HG03439 (cell line): ENCODE data around the gene CCM2L.

Experiments
- ATAC-seq: cut with Tn5 transposase; IDR thresholded peaks from one replicate; pipeline ENCODE4 v1.9.1; 2021; ENCODE audit warnings: mild to moderate bottlenecking, moderate library complexity; ENCODE audit not compliant: unreplicated experiment

Gene CCM2L

DNA sequence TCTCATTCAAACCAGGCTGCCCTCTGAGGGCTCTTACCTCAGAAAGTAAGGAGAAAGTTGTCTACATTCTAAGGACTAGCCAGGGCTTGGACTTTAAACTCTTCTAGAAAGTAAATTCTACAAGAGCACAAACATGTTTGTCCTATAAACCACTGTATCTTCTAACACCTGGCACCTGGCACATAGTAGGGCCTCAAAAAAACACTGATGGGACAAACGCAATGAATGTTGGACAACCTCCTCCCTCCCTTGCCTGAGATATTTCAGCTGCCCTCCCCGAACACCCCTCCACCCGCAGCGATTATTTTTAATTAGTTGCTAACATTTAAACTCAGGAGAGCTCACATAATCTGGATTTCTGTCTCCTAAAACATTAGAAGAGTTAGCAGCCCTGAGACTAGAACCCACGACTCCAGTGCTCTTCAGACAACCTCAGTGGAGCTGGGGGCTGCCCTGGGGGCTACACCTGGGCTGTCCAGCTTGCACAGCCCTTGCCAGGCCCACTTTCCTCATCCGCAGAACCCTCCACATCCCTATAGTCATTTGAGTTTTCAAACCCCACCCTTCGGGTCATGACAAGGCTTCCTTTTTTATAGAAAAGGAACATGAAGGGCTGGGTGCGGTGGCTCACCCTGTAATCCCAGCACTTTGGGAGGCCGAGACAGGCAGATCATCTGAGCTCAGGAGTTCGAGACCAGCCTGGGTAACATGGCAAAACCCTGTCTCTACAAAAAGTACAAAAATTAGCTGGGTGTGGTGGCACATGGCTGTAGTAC, 46.7 kb downstream of the CCM2L start:
- no peak for ATAC-seq

DNA sequence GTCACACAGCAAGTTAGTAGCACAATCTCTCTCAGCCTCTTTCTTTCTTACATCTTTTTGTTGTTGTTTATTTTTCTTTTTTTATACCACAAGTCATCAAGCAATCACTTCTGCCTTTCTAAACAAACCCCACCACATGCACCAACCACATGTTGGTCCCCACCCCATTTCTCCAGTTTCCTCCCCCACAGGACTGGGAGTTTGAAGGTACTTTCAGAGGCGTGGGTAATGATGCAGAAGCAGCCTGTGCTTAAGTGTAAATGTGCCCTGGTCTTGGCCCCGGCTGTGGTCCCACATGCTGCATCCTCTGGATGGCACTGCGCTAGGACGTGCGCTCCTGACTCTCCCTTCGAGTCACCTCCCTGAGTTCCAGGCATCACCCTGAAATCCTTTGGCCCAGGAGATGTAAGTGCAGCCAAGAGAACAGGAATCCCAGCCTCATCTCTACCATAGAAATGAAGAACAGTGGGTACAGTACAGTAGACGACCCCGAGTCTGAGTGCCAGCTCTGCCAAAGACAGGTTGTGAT, 47.5 kb downstream of the CCM2L start:
- ATAC-seq, result no peak

DNA sequence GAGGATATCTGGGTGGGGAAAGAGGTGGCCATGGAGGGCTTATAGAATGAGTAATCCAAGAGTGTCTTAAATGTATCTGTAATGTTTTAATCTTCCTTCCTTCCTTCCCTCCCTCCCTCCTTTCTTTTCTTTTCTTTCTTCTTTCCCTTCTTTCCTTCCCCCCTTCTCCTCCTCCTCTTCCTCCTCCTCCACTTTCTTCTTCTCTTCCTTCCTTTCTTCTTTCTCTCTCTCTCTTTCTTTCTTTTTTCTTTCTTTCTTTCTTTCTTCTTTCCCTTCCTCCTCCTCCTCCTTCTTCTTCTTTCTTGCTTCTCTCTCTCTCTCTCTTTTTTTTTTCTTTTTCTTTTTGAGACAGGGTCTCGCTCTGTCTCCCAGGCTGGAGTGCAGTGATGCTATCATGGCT, 49.0 kb downstream of the CCM2L start:
- no peak for ATAC-seq

DNA sequence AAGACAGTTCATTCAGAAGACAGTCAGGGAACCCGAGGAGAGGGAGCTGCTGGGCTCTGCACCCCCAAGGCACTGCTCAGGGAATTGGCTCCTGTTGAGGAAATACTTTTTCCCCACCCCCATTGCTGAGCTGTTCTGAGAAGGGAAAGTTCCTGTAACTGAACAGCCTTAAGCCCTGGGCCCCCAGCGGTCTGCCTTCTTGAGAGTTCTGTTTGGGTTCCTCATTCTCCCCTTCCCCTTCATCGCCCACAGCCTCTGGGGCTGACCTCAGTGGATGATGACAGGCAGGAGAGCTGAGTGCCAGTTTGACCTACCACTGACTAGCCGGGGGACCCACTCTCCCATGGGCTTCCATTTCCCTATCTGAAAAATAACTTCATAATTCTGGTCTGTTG, 52.5 kb downstream of the CCM2L start:
- no peak for ATAC-seq

DNA sequence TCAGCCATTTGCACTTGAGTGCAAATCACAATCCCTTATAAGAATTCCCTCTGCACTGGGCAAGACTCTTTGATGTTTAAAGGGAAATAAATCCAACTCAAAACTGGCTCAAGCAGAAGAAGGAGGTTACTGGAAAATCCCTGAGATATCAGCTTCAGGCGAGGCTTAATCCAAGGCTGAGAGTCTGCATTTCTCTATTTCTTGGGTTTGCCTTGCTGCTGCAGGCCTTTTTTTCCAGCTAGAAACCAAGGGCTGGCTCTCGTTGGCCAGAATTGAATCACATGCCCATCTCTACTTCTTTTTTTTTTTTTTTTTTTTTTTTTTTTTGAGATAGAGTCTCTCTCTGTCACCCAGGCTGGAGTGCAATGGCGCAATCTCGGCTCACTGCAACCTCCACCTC, 53.5 kb downstream of the CCM2L start:
- ATAC-seq, result no peak

DNA sequence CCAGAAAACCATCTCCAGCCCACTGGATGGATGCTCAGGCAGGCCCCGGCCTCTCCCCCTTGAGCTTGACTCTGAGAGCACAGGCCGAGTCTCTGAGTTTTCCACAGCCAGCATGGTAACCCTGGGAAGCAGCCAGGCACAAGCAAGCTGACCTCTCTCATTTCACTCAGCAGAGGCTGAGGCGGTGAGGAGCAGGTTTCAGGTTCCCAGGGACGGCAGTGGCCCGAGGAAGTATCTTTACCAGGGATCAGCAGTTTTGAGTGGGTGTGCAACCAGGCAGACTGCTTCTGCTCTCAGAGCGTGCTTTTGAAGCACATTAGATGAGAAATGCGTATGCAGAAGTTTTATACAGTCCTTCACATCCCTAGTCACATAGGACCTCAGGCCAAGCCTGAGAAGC, 54.4 kb downstream of the CCM2L start:
- no peak for ATAC-seq

DNA sequence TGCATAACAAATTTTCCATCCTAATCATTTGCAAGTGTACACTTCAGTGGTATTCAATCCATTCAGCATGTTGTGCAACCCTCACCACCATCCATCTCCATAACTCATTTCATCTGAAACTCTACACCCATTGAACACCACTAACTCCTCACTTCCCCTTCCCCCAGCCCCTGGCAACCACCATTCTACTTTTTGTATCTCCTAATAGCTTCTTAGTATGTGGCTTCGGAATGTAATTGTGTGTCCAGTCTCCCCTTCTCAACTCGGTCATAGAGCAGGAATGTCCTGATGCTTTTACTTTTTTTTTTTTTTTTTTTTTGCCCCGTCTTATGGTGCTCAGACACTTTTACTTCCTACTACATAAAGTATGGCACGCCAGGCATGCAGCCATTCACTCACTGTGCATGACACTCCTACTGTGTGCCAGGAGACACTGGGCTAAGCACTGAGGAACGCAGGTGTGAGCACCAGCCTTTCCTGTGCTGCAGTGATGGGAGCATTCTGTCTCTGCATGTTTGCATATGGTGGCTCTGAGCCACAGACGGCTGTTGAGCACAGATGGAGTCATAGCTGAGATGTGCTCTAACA, 57.1 kb downstream of the CCM2L start:
- no peak for ATAC-seq

DNA sequence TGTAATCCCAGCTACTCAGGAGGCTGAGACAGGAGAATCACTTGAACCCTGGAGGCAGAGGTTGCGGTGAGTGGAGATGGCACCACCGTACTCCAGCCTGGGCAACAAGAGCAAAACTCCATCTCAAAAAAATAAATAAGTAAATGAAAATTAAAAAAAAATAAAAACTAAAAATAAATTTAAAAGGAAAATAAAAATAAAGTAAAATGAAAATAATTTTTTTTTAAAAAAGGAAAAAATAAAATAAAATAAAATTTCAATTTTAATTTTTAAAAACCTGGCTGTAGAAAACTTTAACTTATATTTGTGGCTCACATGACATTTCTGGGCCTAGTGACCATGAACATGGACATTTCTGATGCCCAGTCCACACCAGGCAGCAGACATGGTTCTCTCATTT, 57.9 kb downstream of the CCM2L start:
- no peak for ATAC-seq

DNA sequence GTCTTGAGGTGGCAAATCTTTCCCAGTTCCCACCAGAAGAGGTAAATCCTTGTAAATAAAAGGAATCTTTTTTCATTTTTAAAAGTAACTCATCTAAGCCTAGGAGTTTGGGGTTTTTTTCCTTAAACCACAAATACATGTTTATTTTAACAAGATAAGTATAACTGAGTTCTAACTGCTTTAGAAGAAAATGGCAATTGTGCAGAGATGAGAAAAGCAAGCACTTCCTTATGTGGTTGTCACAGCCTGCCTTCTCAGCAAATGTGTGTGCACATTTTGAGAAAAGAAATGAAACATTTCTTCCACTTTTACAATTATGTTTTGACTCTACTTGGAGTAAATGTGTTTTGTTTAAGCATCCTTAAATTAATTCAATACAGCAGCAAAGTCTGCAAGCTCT, 59.5 kb downstream of the CCM2L start:
- ATAC-seq, result no peak

DNA sequence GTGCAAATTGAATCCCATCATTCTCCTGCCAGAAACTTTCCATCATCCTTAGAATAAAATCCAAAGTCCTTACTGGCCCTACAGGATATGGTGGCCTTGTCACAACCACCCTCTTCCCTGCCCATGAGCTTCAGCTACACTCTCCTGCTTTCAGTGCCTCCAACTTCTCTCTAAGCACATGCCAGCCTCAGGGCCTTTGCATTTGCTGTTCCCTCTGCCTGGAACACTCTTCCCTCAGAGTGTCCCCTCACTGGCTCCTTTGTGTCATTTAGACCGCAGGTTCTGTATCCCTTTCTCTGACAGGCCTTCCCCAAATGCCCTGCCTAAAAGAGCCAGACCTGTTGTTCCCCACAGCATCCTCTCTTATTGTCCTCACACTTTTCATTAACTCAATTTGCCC, 60.0 kb downstream of the CCM2L start:
- ATAC-seq, result no peak

DNA sequence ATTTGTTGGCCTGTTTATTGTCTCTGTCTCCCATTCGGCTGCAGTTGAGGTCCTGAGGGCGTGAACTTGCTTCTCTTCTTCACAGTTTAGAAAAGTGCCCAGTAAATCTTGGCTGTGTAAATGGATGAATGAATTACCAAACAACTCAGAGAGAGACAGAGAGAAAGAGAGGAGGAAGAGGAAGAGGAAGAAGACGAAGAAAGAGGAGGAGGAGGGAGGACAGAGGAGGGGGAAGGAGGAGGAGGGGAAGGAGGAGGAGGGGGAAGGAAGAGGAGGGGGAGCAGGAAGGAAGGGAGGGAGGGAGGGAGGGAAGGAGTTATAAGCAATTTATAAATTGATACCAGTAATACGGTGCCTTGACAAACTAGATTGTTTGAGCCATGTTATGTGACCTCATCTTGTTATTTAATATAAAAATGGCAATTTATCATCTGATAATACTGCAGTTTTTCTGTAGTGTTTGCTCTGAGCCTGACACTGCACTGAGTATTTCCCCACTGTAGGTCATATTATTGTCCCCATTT, 60.5 kb downstream of the CCM2L start:
- no peak for ATAC-seq

DNA sequence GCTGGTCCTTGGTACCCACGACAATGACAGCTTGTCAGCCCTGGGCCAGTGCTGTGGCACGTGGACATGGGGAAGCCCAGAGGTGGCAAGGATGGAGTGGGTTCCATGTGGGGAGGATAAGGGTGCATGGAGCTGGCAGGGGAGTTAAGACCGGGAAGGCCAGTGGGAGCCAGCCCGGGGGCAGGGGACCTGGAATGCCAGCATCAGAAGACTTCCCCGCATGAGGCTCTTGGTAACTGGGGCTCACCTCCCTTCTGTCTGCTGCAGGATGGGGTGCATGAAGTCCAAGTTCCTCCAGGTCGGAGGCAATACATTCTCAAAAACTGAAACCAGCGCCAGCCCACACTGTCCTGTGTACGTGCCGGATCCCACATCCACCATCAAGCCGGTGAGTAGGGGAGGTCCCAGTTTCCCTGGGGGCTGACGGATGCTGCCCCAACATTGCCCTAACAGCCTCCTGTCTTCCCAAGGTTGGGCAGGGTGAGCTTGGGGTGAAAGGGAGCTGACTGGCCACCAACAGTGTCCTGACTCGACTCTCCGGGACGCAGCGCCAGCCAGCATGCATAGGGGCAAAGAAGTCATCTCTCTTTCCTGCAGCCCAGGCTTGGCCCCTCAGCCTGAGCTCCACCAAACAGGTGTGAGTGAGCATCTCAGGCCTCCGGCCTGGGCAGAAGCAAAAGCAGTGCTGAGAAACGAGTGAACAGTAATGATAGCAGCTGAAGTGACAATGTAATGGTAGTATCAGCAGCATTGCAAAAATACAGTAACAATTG, 61.3 kb downstream of the CCM2L start:
- no peak for ATAC-seq

DNA sequence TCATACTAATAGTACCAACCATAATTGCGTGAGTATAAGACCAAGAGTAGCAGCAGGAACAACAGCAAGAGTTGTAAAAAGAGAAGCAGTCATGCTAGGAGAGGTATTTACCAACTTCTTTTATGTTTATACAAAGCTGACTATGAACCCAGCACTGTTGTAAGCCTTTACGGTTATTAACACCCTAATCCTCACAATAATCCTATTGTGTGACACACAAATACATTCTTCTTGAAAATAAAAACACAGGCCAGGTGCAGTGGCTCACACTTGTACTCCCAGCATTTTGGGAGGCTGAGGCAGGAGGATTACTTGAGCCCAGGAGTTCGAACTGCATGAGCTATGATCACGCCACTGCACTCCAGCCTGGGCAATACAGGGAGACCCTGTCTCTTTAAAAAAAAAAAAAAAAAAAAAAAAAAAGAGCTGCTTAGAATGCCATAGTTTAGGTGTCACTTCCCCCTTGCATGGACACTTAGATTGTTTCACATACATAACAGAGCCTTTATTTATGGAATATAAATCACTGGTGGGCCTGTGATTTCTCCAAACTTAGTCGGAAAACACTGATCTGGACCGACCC, 62.0 kb downstream of the CCM2L start:
- no peak for ATAC-seq

DNA sequence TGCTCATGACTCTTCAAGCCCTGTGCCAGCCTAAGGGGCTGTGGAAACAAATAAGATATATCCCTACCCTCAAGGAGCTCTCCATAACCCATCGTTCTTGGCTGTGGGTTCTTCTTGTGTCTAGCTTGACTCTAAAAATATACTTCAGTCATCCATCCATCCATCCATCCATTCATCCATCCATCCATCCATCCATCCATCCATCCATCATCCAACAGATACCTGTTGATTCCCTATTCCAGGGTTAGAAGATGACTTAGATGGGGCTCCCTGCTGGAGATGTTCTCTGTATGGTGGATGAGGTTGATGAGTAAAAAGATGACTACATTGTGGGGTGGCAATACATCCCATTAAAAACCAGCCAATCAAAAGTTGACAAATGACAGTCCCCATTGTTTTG, 65.3 kb downstream of the CCM2L start:
- no peak for ATAC-seq

DNA sequence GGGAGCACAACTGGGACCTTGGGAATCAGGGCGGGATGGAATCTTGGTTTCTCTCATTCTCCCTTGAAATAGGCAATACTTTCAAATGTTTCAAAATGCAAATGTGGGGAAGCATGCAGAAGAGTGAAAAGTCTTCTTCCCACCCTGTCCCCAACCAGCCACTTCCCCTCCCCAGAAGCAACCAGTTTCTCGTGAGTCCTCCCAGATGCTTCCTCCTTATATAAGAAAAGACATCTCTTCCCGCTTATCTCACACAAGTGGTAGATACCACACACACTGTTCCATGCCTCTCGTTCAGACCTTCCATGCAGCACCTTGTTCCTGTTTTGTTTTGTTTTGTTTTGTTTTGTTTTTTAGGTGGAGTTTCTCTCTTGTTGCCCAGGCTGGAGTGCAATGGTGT, 67.0 kb downstream of the CCM2L start:
- no peak for ATAC-seq

DNA sequence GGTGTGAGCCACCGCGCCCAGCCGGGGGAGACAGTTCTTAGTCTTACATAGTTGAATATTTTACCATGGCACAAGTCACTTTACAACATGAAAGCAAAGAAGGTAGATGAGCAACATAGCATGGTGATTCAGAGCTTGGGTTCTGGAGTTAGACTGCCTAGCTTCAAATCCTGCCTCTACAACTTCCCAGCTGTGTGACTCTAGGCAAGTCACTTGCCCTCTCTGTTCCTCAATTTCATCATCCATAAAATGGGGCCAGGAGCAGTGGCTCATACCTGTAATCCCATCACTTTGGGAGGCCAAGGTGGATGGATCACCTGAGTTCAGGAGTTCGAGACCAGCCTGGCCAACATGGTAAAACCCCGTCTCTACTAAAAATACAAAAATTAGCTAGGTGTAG, 68.1 kb downstream of the CCM2L start:
- no peak for ATAC-seq

DNA sequence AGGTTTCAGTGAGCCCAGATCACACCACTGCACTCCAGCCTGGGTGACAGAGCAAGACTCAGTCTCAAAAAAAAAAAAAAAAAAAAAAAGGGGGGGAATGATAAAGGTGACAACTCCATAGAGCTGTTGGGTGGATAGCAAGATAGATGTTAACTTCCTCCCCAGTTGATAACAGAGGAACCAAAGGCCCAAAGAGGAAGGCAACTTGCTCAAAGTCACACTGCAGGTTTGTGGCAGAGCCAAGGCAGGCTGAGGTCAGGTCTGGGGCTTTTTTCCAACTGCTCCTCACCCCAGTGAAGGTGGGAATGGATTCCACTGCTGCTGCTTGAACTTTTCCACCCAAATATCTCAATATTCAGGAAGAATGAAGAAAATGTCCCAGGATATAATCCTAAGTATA, 68.6 kb downstream of the CCM2L start:
- no peak for ATAC-seq

DNA sequence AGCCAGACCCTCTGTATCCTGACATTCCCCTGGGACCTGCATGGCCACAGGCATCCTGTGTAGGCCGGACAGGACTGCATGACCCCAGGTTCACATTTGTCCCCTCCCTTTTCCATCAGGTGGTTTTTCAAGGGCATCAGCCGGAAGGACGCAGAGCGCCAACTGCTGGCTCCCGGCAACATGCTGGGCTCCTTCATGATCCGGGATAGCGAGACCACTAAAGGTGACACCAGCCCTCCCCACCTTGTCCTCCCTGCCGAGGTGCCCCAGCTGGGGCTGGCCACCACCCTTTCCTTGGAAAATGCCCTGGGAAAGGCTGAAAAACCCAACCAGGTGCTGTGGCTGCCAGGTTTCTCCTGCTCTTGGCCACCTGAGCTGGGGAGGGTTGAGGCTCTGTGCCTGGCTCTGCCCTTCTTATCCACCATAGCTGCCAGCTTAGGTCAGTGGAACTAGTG, 69.4 kb downstream of the CCM2L start:
- no peak for ATAC-seq

DNA sequence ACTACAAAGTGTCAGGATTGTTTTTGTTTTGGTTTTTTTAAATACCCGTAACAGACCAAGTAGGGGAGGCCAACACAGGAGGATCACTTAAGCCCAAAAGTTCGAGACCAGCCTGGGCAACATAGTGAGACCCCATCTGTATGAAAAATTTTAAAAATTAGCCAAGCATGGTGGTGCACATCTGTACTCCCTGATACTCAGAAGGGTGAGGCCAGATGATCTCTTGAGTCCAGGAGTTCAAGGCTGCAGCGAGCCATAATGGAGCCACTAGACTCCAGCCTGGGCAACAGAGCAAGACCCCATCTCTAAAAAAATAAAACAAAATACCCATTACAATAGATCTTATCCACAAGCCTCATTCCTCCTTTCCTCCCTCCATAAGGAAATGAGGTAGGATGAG, 70.5 kb downstream of the CCM2L start:
- ATAC-seq, result no peak
